Stomach smooth muscle (tissue), 2 donors: ENCODE results near the gene NLGN1.

Source experiments
- H3K27ac ChIP-seq: one replicate; pipeline ENCODE4 v1.7.0; 2013; ENCODE audit warnings: mild to moderate bottlenecking, low read length, inconsistent platforms
- H3K27me3 ChIP-seq, 2 donors: one replicate each; pipeline ENCODE4 v1.7.0; 2013; ENCODE audit warnings: low read length in 2 of 2; ENCODE audit not compliant: insufficient read depth in 2 of 2, control insufficient read depth in 1 of 2
- H3K36me3 ChIP-seq, 2 donors: one replicate each; pipeline ENCODE4 v1.7.0; 2013; ENCODE audit warnings: low read length in 2 of 2; ENCODE audit not compliant: control insufficient read depth in 2 of 2, insufficient read depth in 2 of 2
- H3K4me1 ChIP-seq: one replicate; pipeline ENCODE4 v1.7.0; 2013; ENCODE audit warnings: low read length; ENCODE audit not compliant: control insufficient read depth, insufficient read depth
- H3K4me3 ChIP-seq, 2 donors: one replicate each; pipeline ENCODE4 v1.7.0; 2013; ENCODE audit warnings: low read length in 2 of 2
- H3K9ac ChIP-seq, 2 donors: one replicate each; pipeline ENCODE4 v1.7.0; 2013; ENCODE audit warnings: low read length in 2 of 2, mild to moderate bottlenecking in 1 of 2
- H3K9me3 ChIP-seq, 2 donors: one replicate each; pipeline ENCODE4 v1.7.0; 2013; ENCODE audit warnings: low read length in 2 of 2; ENCODE audit not compliant: control insufficient read depth in 2 of 2
- donor health status: healthy.
- donor health status: Pancreatic carcinoma.

Gene NLGN1

DNA sequence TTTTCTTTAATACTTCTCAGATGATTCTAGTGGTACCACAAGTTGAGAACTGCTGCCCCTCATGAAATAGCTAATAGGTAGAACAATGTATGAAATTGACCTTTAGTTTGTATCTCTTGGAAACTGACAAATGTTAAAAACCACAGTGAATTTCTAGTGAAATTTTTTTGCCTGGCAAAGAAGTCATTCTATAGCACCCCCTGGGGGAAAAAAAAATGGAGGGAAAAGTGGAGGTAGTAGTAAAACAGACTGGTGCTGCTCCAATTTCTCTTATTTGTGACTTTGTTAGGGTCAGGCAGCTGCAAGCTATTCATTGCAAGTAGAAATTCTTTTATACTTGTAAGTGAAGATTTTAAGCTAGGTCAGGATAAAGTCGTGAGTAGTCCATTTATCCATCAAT, 605.0 kb downstream of the NLGN1 start:
- no peaks in the 10 kb centered on the region for H3K27me3 ChIP-seq
- no peaks in the 10 kb centered on the region for H3K4me1 ChIP-seq
- no peaks in the 10 kb centered on the region for H3K36me3 ChIP-seq
- H3K4me3 ChIP-seq: no peak overlapping the region
- no peak overlapping the region for H3K27ac ChIP-seq
- H3K9ac ChIP-seq: no peak overlapping the region
- H3K9me3 ChIP-seq: no peaks in the 10 kb centered on the region

DNA sequence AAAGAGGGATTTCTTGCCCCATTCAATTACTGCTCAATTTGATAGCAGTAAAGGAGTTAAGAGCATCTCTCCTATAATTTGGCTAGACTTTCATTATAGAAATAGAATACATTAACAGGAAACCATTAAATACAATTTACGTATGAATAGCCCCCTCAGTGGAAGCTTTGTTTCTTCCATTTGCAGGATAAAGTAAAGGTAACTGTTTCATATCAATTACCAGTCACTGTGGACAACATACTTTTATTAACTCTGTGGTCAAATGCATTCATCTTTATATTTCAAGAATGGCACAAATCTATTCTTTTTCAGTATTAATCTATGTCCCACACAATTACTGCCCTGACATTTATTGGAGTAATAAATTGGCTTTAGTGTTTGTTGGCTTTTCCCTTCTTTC, 613.4 kb downstream of the NLGN1 start:
- Histone ChIP-seq H3K36me3 (no peaks in the 10 kb centered on the region), H3K27ac (no peak overlapping the region), H3K9ac (no peak overlapping the region), H3K4me1 (no peaks in the 10 kb centered on the region), H3K4me3 (no peak overlapping the region), H3K9me3 (no peaks in the 10 kb centered on the region), H3K27me3 (no peaks in the 10 kb centered on the region)

DNA sequence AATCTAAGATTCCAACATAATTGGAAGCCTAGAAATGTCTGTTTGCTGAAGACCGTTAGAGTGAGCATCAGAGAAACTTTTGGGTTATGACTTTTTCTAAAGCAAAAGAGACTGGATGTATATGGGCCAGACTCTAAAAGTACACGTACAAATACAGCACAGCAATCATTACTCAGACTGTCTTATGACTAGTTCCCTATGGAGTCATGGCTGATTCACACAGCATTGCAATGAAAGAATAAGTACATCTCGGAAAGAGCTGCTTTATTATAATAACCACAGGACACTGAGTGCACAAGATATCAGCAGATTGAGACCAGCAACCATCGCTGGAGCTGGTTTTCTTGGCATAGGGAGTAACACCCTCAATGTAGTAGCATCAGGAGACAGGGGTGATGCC, 618.6 kb downstream of the NLGN1 start:
- Histone ChIP-seq H3K27ac (no peak overlapping the region), H3K4me3 (no peak overlapping the region), H3K9ac (no peak overlapping the region), H3K36me3 (no peaks in the 10 kb centered on the region), H3K9me3 (no peaks in the 10 kb centered on the region), H3K27me3 (no peaks in the 10 kb centered on the region), H3K4me1 (no peaks in the 10 kb centered on the region)

DNA sequence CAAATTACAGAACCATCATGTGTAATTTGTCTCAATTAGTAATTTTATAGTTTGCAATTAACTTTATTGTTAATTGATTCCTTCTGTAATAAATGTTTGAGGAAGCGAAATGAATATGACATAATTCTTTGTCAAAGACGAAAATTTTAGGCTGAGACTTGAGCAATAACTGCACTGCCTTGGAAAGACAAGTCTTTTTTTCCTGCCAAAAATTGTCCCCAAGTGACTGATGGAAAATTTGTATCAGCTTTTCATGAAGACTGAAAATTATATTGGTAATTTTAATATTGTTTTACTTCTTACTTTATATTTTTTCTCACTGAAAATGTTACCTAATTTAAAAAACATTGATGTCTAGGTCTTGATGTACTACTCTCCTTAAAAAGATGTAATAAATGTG, 622.6 kb downstream of the NLGN1 start:
- no peaks in the 10 kb centered on the region for H3K36me3 ChIP-seq
- H3K27me3 ChIP-seq: no peaks in the 10 kb centered on the region
- no peak overlapping the region for H3K27ac ChIP-seq
- H3K9me3 ChIP-seq: no peaks in the 10 kb centered on the region
- H3K9ac ChIP-seq: no peak overlapping the region
- H3K4me1 ChIP-seq: no peaks in the 10 kb centered on the region
- no peak overlapping the region for H3K4me3 ChIP-seq

DNA sequence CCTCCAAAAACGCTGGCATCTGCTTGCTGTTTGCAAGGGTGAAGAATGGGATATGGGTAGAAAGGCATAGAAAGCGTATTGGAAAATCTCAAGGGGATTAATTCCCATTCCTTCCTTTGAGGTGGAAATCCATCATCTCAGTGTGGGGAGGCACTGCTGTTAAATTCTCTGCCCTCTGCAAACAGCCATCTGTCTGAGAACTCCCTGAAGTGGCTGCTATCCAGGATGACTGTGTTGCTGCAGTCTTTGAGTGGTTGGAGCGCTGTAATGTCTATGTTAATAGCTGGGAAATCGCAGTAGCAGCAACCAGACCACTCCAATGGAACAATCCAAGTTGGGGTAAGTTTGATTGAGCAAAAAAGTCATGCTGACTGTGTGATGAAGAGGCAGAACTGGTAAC, 625.9 kb downstream of the NLGN1 start:
- H3K36me3 ChIP-seq: no peaks in the 10 kb centered on the region
- no peak overlapping the region for H3K27ac ChIP-seq
- no peaks in the 10 kb centered on the region for H3K4me1 ChIP-seq
- H3K27me3 ChIP-seq: no peaks in the 10 kb centered on the region
- H3K9ac ChIP-seq: no peak overlapping the region
- H3K4me3 ChIP-seq: no peak overlapping the region
- H3K9me3 ChIP-seq: peaks cover 0 to under 1% of the 10 kb centered on the region in 2 donors

DNA sequence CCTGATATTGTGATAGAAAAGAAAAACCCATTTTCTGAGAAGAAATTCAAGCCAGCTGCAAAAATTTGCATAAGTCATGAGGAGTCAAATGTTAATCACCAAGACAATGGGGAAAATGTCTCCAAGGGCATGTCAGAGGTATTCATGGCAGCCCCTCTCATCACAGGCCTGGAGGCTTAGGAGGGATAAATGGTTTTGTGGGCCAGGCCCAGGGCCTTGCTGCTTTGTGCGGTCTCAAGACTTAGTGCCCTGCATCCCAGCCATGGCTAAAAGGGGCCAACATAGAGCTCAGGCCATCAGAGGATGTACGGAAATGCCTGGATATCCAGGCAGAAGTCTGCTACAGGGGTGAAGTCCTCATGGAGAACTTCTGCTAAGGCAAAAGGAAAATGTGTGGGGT, 631.1 kb downstream of the NLGN1 start:
- no peak overlapping the region for H3K9ac ChIP-seq
- H3K27ac ChIP-seq: no peak overlapping the region

DNA sequence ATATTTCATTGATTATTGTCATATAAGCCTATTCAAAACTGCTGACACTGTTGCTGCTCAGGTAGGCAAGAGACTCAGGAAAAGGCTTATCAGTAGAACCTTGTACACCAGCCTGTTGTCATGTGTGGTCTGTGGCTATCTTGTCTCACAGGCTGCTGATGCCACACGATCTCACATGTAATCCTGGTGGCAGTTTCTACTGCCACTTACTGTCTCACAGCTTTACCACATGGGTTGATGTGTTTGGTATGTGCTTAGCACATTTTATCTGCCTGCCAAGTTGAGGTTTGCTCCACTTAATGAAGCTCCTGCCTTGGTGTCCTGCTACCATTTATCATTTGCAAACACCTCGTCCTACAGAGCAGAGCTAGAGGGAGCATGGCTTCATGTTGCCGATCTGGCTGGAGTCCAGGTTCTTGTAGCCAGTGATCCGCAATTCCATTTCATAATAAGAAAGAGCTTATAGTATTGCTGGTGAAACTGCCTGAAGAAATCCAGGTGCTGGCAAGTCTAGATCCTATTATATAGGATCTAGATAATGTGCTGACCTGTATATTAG, 637.9 kb downstream of the NLGN1 start:
- no peaks in the 10 kb centered on the region for H3K9me3 ChIP-seq
- H3K4me1 ChIP-seq: no peaks in the 10 kb centered on the region
- H3K9ac ChIP-seq: no peak overlapping the region
- H3K27ac ChIP-seq: no peak overlapping the region
- H3K4me3 ChIP-seq: no peak overlapping the region
- H3K36me3 ChIP-seq: no peaks in the 10 kb centered on the region
- no peaks in the 10 kb centered on the region for H3K27me3 ChIP-seq

More for the DNA sequence above, 631.1 kb downstream of the NLGN1 start:
- Histone ChIP-seq H3K27me3 (no peaks in the 10 kb centered on the region), H3K9me3 (peaks cover 0 to 7% of the 10 kb centered on the region in 2 donors), H3K4me1 (no peaks in the 10 kb centered on the region), H3K36me3 (no peaks in the 10 kb centered on the region), H3K4me3 (no peak overlapping the region)

DNA sequence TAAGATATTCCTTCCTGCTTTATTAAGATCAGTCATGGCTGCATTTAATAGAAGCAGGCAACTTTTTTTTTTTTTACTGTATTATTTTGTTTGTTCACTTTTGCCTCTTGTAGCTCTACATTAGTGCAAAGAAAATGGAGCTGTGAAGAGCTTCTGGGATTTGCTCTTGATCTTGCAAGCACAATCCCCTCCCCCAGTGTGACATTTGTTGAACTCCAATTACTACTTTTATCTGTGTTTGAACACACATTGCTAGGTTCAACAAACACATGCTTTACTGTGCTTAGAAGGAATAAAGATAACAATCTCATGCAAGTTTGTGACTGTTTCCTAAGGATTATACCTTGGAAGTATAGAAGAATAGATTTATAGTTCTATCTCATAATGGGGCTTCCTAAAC, 648.8 kb downstream of the NLGN1 start:
- H3K4me1 ChIP-seq: no peaks in the 10 kb centered on the region
- H3K9me3 ChIP-seq: no peaks in the 10 kb centered on the region
- no peak overlapping the region for H3K9ac ChIP-seq
- H3K27me3 ChIP-seq: no peaks in the 10 kb centered on the region
- no peak overlapping the region for H3K27ac ChIP-seq
- no peaks in the 10 kb centered on the region for H3K36me3 ChIP-seq
- H3K4me3 ChIP-seq: no peak overlapping the region

DNA sequence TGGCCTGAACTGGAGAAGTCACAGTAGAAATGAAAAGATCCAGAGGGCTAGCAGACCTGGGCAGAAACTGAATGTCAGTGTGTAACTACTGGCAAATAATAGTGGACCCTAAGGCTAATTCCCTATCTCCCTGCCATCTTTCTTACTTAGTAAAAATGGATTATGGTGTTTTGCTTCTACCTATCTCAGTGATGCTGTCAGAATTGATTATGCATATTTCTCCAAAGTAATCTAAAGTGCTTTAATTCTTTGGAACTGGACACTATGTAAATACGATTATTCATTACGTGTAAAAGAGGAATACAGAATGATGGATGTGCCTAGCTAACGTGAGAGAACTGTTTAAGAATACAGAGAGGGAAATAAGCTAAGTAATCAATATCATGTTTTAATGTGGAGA, 651.9 kb downstream of the NLGN1 start:
- no peaks in the 10 kb centered on the region for H3K4me1 ChIP-seq
- no peak overlapping the region for H3K4me3 ChIP-seq
- H3K36me3 ChIP-seq: no peaks in the 10 kb centered on the region
- H3K27ac ChIP-seq: no peak overlapping the region
- no peak overlapping the region for H3K9ac ChIP-seq
- H3K27me3 ChIP-seq: no peaks in the 10 kb centered on the region
- H3K9me3 ChIP-seq: no peaks in the 10 kb centered on the region

DNA sequence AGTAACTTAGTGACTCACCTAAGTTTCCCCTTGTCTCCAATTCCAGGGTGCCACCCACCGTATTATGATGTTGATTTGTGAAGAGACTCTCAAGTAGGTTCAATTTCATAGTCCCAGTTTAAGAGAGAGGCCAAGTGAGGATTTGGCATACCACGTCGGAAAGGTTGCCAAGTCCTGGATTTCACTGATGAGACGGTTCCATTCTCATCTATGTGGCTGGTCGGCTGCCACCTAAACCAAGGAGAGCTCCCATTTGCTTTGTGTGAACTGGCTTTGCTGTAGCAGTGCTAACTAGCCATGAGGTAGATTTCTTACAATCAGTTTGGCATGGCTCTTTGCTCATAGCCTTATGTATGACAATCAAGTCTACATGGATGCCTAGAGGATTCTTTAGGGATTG, 653.6 kb downstream of the NLGN1 start:
- no peaks in the 10 kb centered on the region for H3K9me3 ChIP-seq
- no peak overlapping the region for H3K9ac ChIP-seq
- no peak overlapping the region for H3K27ac ChIP-seq
- H3K27me3 ChIP-seq: no peaks in the 10 kb centered on the region
- H3K36me3 ChIP-seq: no peaks in the 10 kb centered on the region
- H3K4me1 ChIP-seq: no peaks in the 10 kb centered on the region
- H3K4me3 ChIP-seq: no peak overlapping the region

DNA sequence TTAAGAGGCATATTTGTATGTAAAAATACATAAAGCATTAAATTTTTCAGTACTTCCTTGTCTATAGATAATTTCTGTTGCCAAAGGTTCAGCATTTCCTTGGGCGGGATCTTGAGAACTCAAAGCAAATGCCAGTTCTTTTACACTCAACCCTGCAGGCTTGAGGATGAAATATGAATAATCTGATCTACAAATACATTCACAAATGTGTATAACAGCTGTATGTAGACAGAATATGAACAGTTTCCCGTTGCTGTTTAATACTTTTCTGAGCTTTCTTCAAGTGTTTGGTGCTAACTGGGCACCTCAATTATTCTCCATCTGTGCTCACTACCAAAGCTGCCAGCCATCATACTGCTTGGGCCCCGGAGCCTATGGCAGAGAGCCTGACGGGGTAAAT, 661.3 kb downstream of the NLGN1 start:
- no peak overlapping the region for H3K27ac ChIP-seq
- no peaks in the 10 kb centered on the region for H3K4me1 ChIP-seq
- no peak overlapping the region for H3K4me3 ChIP-seq
- H3K27me3 ChIP-seq: no peaks in the 10 kb centered on the region
- H3K36me3 ChIP-seq: no peaks in the 10 kb centered on the region
- no peak overlapping the region for H3K9ac ChIP-seq
- peaks cover 0 to 3% of the 10 kb centered on the region in 2 donors for H3K9me3 ChIP-seq
